Renal cortex interstitium (tissue), 11 donors: ENCODE data around the gene GPC3. TPM values are rescaled to one million over a fixed set of nuclear protein-coding genes. Genes with fewer than 3 reads are reported as not detected.
"Not testable (repeated sequence)": the region's sequence is repeated elsewhere in the genome, so short reads cannot be mapped to it uniquely, and the experiment has no call there.

ENCODE experiments used
- DNase-seq, 11 donors: peaks; one replicate each; pipeline ENCODE4 v3.0.0-alpha.2; 2013; ENCODE audit warnings: low read depth in 9 of 11, low spot score in 4 of 11; ENCODE audit errors: extremely low read depth in 1 of 11
- polyA plus RNA-seq, 3 donors: library from polyadenylated mRNA; unstranded; fragments of 120-200 nt; gene quantifications; one replicate each; pipeline ENCODE4 v1.2.1, GENCODE V29; 2013; ENCODE audit not compliant: insufficient read length in 3 of 3

Gene GPC3
- polyA plus RNA-seq, 3 donors = 1,038 to 1,396 (median 1,308) TPM

- no peak for DNase-seq
Observed at GRCh38 chrX:133630362-133630761, 355.0 kb downstream of the GPC3 start.

- no peak for DNase-seq
Observed at GRCh38 chrX:133627673-133628072, 357.7 kb downstream of the GPC3 start.

GRCh38 chrX:133621384-133621783 is 364.0 kb downstream of the GPC3 start:
- DNase-seq = not testable (repeated sequence)

GRCh38 chrX:133611676-133612075 is 373.7 kb downstream of the GPC3 start:
- no peak for DNase-seq

- DNase-seq = no peak
Observed at GRCh38 chrX:133610056-133610455, 375.3 kb downstream of the GPC3 start.

- no peak for DNase-seq
Observed at GRCh38 chrX:133609166-133609565, 376.2 kb downstream of the GPC3 start.

GRCh38 chrX:133608406-133608805 is 377.0 kb downstream of the GPC3 start:
- no peak for DNase-seq

GRCh38 chrX:133607419-133608348 is 377.7 kb downstream of the GPC3 start:
- DNase-seq = no peak

- DNase-seq = no peak
Observed at GRCh38 chrX:133606990-133607389, 378.4 kb downstream of the GPC3 start.

GRCh38 chrX:133604801-133605200 is 380.6 kb downstream of the GPC3 start:
- DNase-seq = no peak

- DNase-seq = no peak
Observed at GRCh38 chrX:133602881-133603280, 382.5 kb downstream of the GPC3 start.

- no peak for DNase-seq
Observed at GRCh38 chrX:133601116-133601515, 384.3 kb downstream of the GPC3 start.

- DNase-seq = no peak
Observed at GRCh38 chrX:133600536-133600935, 384.9 kb downstream of the GPC3 start.

GRCh38 chrX:133598601-133599335 is 386.6 kb downstream of the GPC3 start:
- no peak for DNase-seq

GRCh38 chrX:133594156-133594555 is 391.2 kb downstream of the GPC3 start:
- DNase-seq = no peak

- DNase-seq = no peak
Observed at GRCh38 chrX:133593531-133593930, 391.9 kb downstream of the GPC3 start.

GRCh38 chrX:133590703-133591505 is 394.5 kb downstream of the GPC3 start:
- no peak for DNase-seq

GRCh38 chrX:133588827-133589226 is 396.6 kb downstream of the GPC3 start:
- DNase-seq = no peak

GRCh38 chrX:133587818-133588217 is 397.6 kb downstream of the GPC3 start:
- no peak for DNase-seq
